ENCODE measurements around the gene PDX1. TPM values are rescaled to one million over a fixed set of nuclear protein-coding genes. Genes with fewer than 3 reads are reported as not detected.

PDX1 gene
- polyA plus RNA-seq, result not detected

DNA sequence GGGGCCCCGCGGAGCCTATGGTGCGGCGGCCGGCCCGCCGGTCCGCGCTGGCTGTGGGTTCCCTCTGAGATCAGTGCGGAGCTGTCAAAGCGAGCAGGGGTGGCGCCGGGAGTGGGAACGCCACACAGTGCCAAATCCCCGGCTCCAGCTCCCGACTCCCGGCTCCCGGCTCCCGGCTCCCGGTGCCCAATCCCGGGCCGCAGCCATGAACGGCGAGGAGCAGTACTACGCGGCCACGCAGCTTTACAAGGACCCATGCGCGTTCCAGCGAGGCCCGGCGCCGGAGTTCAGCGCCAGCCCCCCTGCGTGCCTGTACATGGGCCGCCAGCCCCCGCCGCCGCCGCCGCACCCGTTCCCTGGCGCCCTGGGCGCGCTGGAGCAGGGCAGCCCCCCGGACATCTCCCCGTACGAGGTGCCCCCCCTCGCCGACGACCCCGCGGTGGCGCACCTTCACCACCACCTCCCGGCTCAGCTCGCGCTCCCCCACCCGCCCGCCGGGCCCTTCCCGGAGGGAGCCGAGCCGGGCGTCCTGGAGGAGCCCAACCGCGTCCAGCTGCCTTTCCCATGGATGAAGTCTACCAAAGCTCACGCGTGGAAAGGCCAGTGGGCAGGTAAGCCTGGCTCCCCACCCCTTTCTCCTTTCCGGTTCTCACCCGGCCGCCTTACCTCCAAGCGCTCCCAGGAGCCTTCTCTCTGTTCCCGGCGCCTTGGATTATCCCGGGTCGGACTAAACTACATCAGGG lies at the start of gene PDX1:
TSS of gene PDX1 (plus strand) at position 67 of the 743 bp plus-strand sequence. CDS start at position 206, 139 bp downstream.
- H3K4me3 Mint-ChIP-seq, result peak within 1 kb of the TSS; percentile 33 to 66 (median 63)
- no peak for DNase-seq
- H3K27me3 Mint-ChIP-seq (ENCODE audit: low read depth in 3 of 3), result peaks cover 26 to 37% (median 30%) of the 10 kb centered on the region in 3 donors
- no peaks in the 10 kb centered on the region for H3K36me3 Mint-ChIP-seq
- peaks cover 0 to 1% (median 0%) of the 10 kb centered on the region in 6 donors for H3K9me3 Mint-ChIP-seq
- peaks cover 20 to 29% of the 10 kb centered on the region in 2 donors for H3K4me1 Mint-ChIP-seq
- no peak within 1 kb of the TSS for H3K27ac Mint-ChIP-seq

DNA sequence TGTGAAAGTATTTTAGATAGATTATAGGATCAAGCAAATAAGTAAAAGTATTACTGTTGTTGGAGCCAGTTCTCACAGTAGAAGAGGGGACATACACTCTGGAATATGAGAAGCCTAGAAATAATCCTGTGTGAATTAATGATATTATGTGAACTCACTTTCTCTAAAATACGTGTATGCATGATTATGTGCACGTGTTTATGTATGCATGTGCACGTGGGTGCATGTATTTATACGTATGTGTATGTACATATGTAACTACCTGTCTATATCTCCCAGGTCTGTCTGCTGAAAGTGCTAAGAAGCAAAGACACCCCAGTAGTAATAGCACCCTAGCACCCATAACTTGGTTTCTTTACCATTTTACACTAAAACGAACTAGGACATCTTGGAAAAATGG lies 41.5 kb upstream of the PDX1 start:
- Mint-ChIP-seq H3K27ac (no peak overlapping the region), H3K36me3 (no peaks in the 10 kb centered on the region), H3K4me3 (no peak overlapping the region), H3K27me3 (ENCODE audit: low read depth in 3 of 3) (peaks cover 6 to 21% (median 7%) of the 10 kb centered on the region in 3 donors), H3K4me1 (no peaks in the 10 kb centered on the region), H3K9me3 (peaks cover 0 to 2% (median 0%) of the 10 kb centered on the region in 6 donors)
- DNase-seq, result no peak

DNA sequence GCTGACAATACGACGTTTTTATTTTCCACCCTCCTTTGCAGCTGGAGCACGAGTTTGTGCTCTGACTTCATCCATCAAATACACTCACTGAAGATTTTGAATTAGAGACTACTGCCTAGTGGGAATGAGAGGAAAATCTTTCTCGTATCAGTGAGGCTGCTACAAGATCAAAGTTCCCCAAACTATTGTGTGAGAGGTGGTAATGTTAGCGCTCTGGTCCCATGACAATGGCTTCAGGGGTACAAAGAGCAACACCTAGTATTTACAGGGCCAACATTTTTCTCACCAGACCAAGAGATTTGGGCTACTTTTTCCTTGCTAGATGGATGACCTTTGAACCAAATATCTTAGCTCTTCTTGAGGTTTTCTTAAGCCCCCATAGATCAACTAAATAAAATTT lies 30.3 kb upstream of the PDX1 start:
- H3K36me3 Mint-ChIP-seq, result no peaks in the 10 kb centered on the region
- peaks cover 0 to 9% (median 4%) of the 10 kb centered on the region in 6 donors for H3K9me3 Mint-ChIP-seq
- no peak overlapping the region for H3K4me3 Mint-ChIP-seq
- H3K4me1 Mint-ChIP-seq, result no peaks in the 10 kb centered on the region
- no peak overlapping the region for H3K27ac Mint-ChIP-seq
- H3K27me3 Mint-ChIP-seq (ENCODE audit: low read depth in 3 of 3), result peaks cover 10 to 12% (median 10%) of the 10 kb centered on the region in 3 donors
- DNase-seq, result no peak

DNA sequence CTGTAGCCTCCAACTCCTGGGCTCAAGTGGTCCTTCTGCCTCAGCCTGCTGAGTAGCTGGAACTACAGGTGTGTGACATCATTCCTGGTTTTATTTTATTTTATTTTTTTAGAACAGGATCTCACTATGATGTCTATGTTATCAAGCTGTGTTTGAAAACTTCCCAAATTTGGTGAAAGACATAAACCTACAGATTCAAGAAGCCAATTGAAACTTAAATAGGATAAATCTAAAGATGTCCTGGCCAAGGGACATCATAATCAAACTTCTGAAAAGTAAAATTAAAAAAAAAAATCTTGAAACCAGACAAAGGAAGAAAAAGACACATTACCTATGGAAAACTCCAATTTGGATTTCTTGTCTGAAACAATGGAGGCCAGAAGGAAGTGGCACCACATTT lies 23.1 kb upstream of the PDX1 start:
- Mint-ChIP-seq H3K36me3 (no peaks in the 10 kb centered on the region), H3K4me3 (no peak overlapping the region), H3K4me1 (no peaks in the 10 kb centered on the region), H3K27me3 (ENCODE audit: low read depth in 3 of 3) (peaks cover 13 to 20% (median 18%) of the 10 kb centered on the region in 3 donors), H3K9me3 (peaks cover 0 to 9% (median 4%) of the 10 kb centered on the region in 6 donors), H3K27ac (no peak overlapping the region)
- DNase-seq, result no peak

DNA sequence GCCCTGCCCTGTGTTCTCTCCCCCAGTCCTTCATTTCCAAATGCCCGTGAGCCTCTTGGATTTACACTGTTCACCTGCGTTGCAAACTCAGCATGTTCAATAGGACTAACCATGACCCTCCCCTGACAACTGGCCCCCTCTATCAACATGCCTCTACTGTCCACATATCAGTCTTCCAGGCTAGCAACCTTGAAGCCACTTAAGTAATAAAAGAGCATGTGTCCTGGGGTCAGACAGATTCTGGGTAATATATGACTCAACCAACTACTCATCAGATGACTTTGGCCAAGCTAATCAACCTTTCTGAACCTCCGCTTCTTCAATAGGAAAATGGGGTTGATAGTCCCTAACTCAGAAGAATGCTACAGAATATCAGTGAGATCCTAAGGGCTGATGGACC lies 15.1 kb upstream of the PDX1 start:
- Mint-ChIP-seq H3K27ac (no peak overlapping the region), H3K36me3 (no peaks in the 10 kb centered on the region), H3K4me1 (no peaks in the 10 kb centered on the region), H3K27me3 (ENCODE audit: low read depth in 3 of 3) (peaks cover 4 to 14% (median 8%) of the 10 kb centered on the region in 3 donors), H3K4me3 (no peak overlapping the region), H3K9me3 (no peaks in the 10 kb centered on the region)
- no peak for DNase-seq

DNA sequence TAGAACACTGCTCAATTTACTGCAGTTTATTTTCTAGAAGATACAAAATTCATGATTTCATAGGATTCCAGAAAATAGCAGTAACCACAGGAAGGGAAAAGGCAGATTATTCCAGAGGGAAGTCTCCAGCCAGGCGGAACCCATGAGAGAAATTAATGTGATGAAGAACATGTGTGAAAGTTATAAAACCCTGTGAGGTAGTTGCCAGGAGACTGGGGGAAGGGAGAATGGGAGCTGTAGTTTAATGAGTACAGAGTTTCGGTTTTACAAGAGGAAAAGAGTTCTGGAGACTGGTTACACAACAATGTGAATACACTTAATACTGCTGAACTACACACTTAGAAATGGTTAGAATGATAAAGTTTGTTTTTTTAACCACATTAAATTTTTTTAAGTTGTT lies 14.2 kb upstream of the PDX1 start:
- H3K27me3 Mint-ChIP-seq (ENCODE audit: low read depth in 3 of 3), result peaks cover 2 to 12% (median 8%) of the 10 kb centered on the region in 3 donors
- H3K27ac Mint-ChIP-seq, result no peak overlapping the region
- no peaks in the 10 kb centered on the region for H3K4me1 Mint-ChIP-seq
- H3K4me3 Mint-ChIP-seq, result no peak overlapping the region
- no peaks in the 10 kb centered on the region for H3K9me3 Mint-ChIP-seq
- no peak for DNase-seq
- H3K36me3 Mint-ChIP-seq, result no peaks in the 10 kb centered on the region

DNA sequence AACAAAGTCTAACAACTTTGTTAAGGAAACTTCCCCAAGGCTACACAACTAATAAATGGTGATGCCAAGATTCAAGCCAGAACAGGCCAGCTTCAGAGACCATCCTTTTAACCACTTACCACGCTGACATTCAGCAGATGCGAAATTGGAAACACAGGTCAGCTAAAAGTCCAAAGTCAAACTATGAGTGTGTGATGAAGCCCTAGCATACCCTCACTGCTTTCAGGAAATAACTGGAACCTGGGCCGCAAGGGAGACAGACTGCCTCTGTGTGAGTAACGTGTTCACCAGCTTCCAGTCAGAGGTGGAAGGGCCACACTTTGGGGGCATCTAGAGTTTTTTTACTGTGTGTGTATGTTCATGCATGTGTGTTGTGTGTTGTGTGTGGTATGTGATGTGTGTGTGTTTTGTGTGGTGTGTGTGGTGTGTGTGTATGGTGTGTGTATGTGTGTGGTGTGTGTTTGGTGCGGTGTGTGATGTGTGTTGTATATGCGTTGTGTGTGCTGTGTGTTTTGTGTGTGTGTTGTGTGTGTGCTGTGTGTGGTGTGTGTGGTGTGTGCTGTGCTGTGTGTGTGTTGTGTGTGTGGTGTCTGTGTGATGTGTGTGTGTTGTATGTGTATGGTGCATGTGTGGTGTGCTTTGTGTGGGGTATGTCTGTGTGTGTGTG lies 12.5 kb upstream of the PDX1 start:
- no peaks in the 10 kb centered on the region for H3K36me3 Mint-ChIP-seq
- no peak overlapping the region for H3K4me3 Mint-ChIP-seq
- H3K27ac Mint-ChIP-seq, result no peak overlapping the region
- H3K4me1 Mint-ChIP-seq, result no peaks in the 10 kb centered on the region
- no peak for DNase-seq
- peaks cover 0 to 12% (median 6%) of the 10 kb centered on the region in 3 donors for H3K27me3 Mint-ChIP-seq (ENCODE audit: low read depth in 3 of 3)
- no peaks in the 10 kb centered on the region for H3K9me3 Mint-ChIP-seq

DNA sequence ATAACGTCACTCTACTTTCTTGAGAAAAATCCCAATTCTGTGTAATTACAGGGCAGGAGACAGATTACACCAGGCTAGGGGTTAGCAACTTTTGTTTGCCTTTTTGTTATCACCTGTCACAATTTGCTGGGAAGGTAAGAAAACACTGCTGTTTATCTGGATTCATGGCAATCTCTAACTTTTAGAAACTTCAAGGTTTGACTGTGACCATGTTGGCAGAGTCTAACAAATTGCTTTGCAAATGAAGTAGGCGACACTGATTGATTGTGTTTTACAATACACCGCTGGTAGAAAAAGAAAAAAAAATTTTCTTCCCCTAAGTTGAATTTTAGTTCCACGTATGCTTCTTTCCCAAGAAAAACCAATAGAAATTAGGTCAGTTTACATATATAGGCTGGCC lies 10.4 kb upstream of the PDX1 start:
- no peak for DNase-seq
- H3K4me3 Mint-ChIP-seq, result no peak overlapping the region
- H3K9me3 Mint-ChIP-seq, result no peaks in the 10 kb centered on the region
- no peaks in the 10 kb centered on the region for H3K4me1 Mint-ChIP-seq
- no peaks in the 10 kb centered on the region for H3K36me3 Mint-ChIP-seq
- H3K27me3 Mint-ChIP-seq (ENCODE audit: low read depth in 3 of 3), result peaks cover 0 to 12% (median 6%) of the 10 kb centered on the region in 3 donors
- no peak overlapping the region for H3K27ac Mint-ChIP-seq

DNA sequence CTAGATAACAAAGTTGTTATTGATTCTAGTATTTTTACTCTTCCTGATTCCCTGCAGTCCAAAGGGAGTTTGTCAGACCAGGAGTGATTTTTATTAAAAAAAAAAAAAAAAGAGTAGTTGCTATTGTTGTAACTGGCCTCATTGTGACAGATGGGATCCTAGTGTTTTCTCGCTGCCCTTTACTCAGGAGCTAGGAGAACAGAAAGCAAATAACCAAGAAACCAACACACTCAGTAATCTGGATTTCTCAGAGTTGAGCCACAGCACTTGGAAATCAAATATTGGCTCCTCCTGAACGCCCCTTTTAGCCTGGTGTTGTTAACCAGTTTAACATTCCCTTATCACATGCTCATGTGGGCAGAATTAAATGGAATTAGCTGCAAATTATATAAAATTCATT lies 8.3 kb upstream of the PDX1 start:
- Mint-ChIP-seq H3K9me3 (no peaks in the 10 kb centered on the region), H3K27ac (no peak overlapping the region)

DNA sequence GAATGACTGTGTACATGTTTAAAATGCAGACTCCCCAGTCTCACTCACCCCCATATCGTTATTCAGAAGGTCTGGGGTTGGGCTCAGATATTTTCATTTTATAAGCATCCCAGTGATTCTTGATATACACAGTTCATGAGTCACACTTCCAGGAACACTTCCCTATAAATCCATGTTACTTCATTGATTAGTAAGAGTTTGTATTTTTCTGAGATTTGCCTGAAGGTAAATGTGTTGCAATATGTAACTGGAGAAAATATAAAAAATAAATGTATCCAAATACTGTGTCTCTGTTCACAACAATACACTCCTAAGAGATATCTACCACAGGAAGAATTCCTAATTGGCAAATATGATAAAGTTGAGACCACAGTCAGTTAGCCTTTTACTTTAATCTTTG lies 6.6 kb upstream of the PDX1 start:
- H3K27me3 Mint-ChIP-seq (ENCODE audit: low read depth in 3 of 3), result peaks cover 2 to 13% (median 13%) of the 10 kb centered on the region in 3 donors
- peaks cover 5 to 13% of the 10 kb centered on the region in 2 donors for H3K4me1 Mint-ChIP-seq
- H3K36me3 Mint-ChIP-seq, result no peaks in the 10 kb centered on the region
- no peak overlapping the region for H3K4me3 Mint-ChIP-seq
- H3K9me3 Mint-ChIP-seq, result no peaks in the 10 kb centered on the region
- DNase-seq, result no peak
- no peak overlapping the region for H3K27ac Mint-ChIP-seq

More for the DNA sequence above, 8.3 kb upstream of the PDX1 start:
- DNase-seq, result no peak
- Mint-ChIP-seq H3K4me3 (no peak overlapping the region), H3K27me3 (ENCODE audit: low read depth in 3 of 3) (peaks cover 6 to 16% (median 9%) of the 10 kb centered on the region in 3 donors), H3K4me1 (no peaks in the 10 kb centered on the region), H3K36me3 (no peaks in the 10 kb centered on the region)

DNA sequence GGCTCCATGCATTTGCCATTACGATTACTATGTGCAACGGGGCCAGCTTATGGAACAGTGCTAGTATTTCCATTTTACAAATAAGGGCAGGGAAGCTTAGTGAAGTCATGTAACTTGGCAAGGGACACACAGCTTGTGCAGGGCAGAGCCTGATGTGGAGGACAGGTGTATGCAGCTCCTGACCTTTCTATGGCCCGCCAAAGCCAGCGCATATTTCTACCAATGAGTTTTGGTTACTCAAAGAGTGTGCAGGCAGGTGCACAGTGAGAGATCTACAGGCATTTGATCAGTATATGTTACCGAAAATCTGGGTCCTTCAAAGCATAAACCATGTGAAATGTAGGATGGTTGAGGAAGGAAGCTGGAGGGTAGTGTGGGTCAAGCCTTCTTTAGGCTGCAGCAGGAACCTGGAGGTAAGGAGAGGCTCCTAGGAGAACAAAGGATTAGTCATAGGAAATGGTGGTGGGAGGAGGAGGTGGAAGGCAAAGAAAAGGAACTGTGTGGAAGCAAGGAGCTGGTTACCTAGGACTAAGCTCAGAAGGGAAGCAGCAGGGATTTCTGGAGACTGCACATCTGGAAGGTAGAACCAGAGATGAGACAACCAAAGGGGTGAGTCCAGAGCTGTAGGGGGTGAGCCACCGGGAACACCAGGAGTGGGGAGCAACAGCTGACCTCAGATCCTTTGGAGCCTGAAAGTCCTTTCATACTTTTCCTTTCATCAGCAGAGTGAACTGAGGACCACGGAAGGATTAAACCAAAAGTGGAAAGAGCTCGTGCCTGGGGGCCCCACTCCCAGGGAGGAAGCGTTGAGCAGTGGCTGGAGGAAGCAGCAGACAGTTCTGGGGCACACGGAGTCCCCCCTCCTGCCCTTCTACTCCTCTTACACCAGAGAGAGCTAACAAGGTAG lies 4.2 kb upstream of the PDX1 start:
- no peak for DNase-seq
- Mint-ChIP-seq H3K27ac (no peak overlapping the region), H3K36me3 (no peaks in the 10 kb centered on the region), H3K9me3 (no peaks in the 10 kb centered on the region), H3K4me1 (peaks cover 15 to 24% of the 10 kb centered on the region in 2 donors), H3K4me3 (no peak overlapping the region), H3K27me3 (ENCODE audit: low read depth in 3 of 3) (peaks cover 15 to 19% (median 18%) of the 10 kb centered on the region in 3 donors)

DNA sequence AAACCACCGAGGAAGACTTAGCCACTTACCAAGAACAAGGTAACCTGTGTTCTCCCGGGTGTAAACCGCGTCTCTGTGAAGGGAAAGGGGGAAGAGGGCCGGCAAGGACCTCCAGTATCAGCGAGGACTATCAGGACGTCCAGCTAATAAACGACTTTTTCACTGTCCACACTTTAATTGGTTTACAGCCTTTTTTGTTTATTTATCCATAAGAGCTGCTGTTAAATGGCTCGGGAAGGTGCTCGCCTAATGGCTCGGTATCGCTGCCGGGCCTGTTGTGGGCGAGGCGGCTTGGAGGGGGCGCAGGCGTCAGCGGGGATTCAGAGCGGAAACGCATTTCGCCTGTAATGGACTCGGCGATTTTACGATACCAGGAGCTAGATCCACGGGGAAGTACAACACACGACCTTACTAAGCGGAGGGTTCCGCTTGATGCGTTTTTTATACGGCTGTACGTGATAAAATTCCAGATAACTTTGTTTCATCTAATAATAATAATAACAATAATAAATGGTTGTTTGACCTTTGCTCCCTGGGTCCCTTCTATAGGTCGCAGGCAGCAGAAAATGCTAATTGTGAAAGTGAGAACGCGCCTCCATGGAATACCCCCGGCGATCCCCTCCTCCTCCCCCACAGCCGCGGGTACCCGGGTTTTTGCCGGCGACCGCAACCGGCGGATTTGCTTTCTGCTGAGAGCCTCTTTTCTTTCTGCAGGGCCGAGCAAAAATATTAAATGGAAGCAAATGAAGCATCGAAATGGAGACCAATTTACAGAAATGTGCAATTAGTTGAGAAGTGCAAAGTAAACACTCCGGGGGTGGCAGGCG lies 2.5 kb upstream of the PDX1 start:
- Mint-ChIP-seq H3K27me3 (ENCODE audit: low read depth in 3 of 3) (peaks cover 17 to 21% (median 20%) of the 10 kb centered on the region in 3 donors), H3K9me3 (no peaks in the 10 kb centered on the region), H3K4me3 (peak overlapping the region; percentile 40 to 70 (median 59)), H3K4me1 (peaks cover 20 to 29% of the 10 kb centered on the region in 2 donors), H3K27ac (no peak overlapping the region), H3K36me3 (no peaks in the 10 kb centered on the region)
- no peak for DNase-seq

Measured in immature natural killer cell (primary cell).